ENCODE data around the gene WDR82. TPM values are rescaled to one million over a fixed set of nuclear protein-coding genes. Genes with fewer than 3 reads are reported as not detected.

WDR82 gene
- total and polyA plus RNA-seq, 10 of the 15 experiments (the other 5 are each of a cell fraction or from before 2014, with no cell fraction given), result 10.1 to 82.4 (median 48.7) TPM

GRCh38 chr3:52279596-52279995 lies 1.1 kb upstream of the WDR82 start:
- TF ChIP-seq SMC3 (IDR thresholded peaks at IDR 0.05; ENCODE audit: borderline replicate concordance, low read length) (no peak), NR2F1 (conservative IDR thresholded peaks at IDR 0.05) (0 out of 2 replicates have a peak, but pooled peaks have one; percentile 7)
- Histone ChIP-seq H3K4me2 (ENCODE audit: control insufficient read depth, insufficient read depth) (peak overlapping the region; percentile 68), H3K4me3 (peak overlapping the region; percentile 91), H2AFZ (ENCODE audit: control insufficient read depth, low read depth, low read length) (no peak overlapping the region), H3K4me1 (ENCODE audit: control insufficient read depth, insufficient read depth, low read length) (no peaks in the 10 kb centered on the region; the same call in 1 of the 2 replicates), H3K79me2 (ENCODE audit: control insufficient read depth, insufficient read depth, low read length) (peaks cover 42% of the 10 kb centered on the region), H3K9me3 (replicated peaks; ENCODE audit: control insufficient read depth, insufficient read depth, low read length) (no peaks in the 10 kb centered on the region), H4K20me1 (ENCODE audit: control insufficient read depth, insufficient read depth) (no peaks in the 10 kb centered on the region), H3K9ac (ENCODE audit: control insufficient read depth, insufficient read depth, low read length) (0 out of 2 replicates have a peak overlapping the region, but pooled peaks have one; percentile 55), H3K27me3 (replicated peaks in 1 of 2; ENCODE audit: control insufficient read depth in 2 of 2, insufficient read depth in 2 of 2, low read length in 1 of 2) (no peaks in the 10 kb centered on the region), H3K27ac (ENCODE audit: control insufficient read depth, insufficient read depth) (no peak overlapping the region), H3K36me3 (ENCODE audit: control insufficient read depth in 2 of 2, insufficient read depth in 2 of 2, low read length in 1 of 2) (no peaks in the 10 kb centered on the region)
- ChIA-PET SMC1A (ENCODE audit: uncharacterized antibody, unreplicated experiment) (interaction anchor here (1.0 to 5.0 kb wide), 9 partner anchors 9 to 54 kb away, joined by 3 to 62 read pairs (median 6); partner anchors contain the start of genes PPM1M and TLR9), POLR2A (interaction anchor here (1.0 to 8.7 kb wide), 8 partner anchors 9 to 223 kb away, joined by 3 to 60 read pairs (median 29); partner anchors contain the start of genes DUSP7, GLYCTK, POC1A and PPM1M), CTCF (interaction anchor here (0.6 to 8.7 kb wide), 11 partner anchors 9 to 1710 kb away, joined by 3 to 87 read pairs (median 20); partner anchors contain the start of genes GLYCTK, HEMK1, PPM1M and TLR9), RAD21 (ENCODE audit: unreplicated experiment) (interaction anchor here (0.7 to 3.9 kb wide), 13 partner anchors 8 to 133 kb away, joined by 3 to 36 read pairs (median 6); partner anchors contain the start of genes GLYCTK and TLR9)
- in situ Hi-C loops (cut with MboI), result no loop called here
- BruUV-seq (replicated peaks), result TSS peak; percentile 72
- no peak for DNase-seq (ENCODE audit: low read depth, low spot score)
- 60% methylated on average over 2 of the region's 2 CpGs for WGBS (ENCODE audit: insufficient coverage, insufficient replicate concordance, low lambda C conversion rate, missing lambda C conversion rate)
- intact Hi-C loops (cut with micrococcal nuclease; ENCODE audit: unreplicated experiment), result loop anchor here (2.0 kb wide), 1 partner anchor 35 kb away; the partner anchor contains the start of gene PPM1M
- FAIRE-seq, result no peak
- ATAC-seq, result no peak

- FAIRE-seq, result no peak
- peak overlapping the region; percentile 76 for H2AFZ ChIP-seq (ENCODE audit: control insufficient read depth, low read depth, low read length)
- TF ChIP-seq MYC (IDR thresholded peaks at IDR 0.05; ENCODE audit: insufficient read depth, insufficient read length, insufficient replicate concordance, low read length, severe bottlenecking), result peak; percentile 69
- TF ChIP-seq LARP7 (IDR thresholded peaks at IDR 0.05), result peak; percentile 78; the same call in 1 of the 2 replicates
- no peak for TF ChIP-seq ZSCAN29 (IDR thresholded peaks at IDR 0.05)
- peak; percentile 18 to 49 (median 19); a peak in 3 of 6 replicates for TF ChIP-seq CTCF (IDR thresholded peaks at IDR 0.05 in 2 of 3, conservative IDR thresholded peaks at IDR 0.05 in 1 of 3; ENCODE audit: control insufficient read depth in 2 of 3, extremely low read depth in 1 of 3, insufficient read depth in 1 of 3, low read depth in 3 of 3, low read length in 3 of 3)
- TF ChIP-seq EGR1 (IDR thresholded peaks at IDR 0.05; ENCODE audit: borderline replicate concordance in 1 of 2, low read depth in 2 of 2, low read length in 2 of 2), result no peak
- 0 out of 2 replicates have a peak, but pooled peaks have one; percentile 5 for TF ChIP-seq SMC3 (IDR thresholded peaks at IDR 0.05; ENCODE audit: borderline replicate concordance, low read length)
- 0 out of 2 replicates have a peak, but pooled peaks have one; percentile 44 for TF ChIP-seq IKZF1 (conservative IDR thresholded peaks at IDR 0.05)
- TF ChIP-seq SIN3A (IDR thresholded peaks at IDR 0.05; ENCODE audit: low read depth, low read length), result peak; percentile 15; the same call in 1 of the 2 replicates
Observed at GRCh38 chr3:52277972-52278509, 408 bp downstream of the WDR82 start.

More at GRCh38 chr3:52277972-52278509, 408 bp downstream of the WDR82 start:
- ChIA-PET CTCF (interaction anchor here (0.6 to 8.7 kb wide), 17 partner anchors 10 to 274 kb away, joined by 3 to 87 read pairs (median 7); partner anchors contain the start of genes GLYCTK, PPM1M and TLR9), POLR2A (interaction anchor here (0.6 to 8.7 kb wide), 11 partner anchors 10 to 251 kb away, joined by 3 to 60 read pairs (median 8); partner anchors contain the start of genes GLYCTK, TLR9 and TWF2), RAD21 (ENCODE audit: unreplicated experiment) (interaction anchor here (0.8 to 3.7 kb wide), 18 partner anchors 10 to 277 kb away, joined by 3 to 36 read pairs (median 6); partner anchors contain the start of genes GLYCTK, PPM1M, TLR9 and TWF2), SMC1A (ENCODE audit: uncharacterized antibody, unreplicated experiment) (interaction anchor here (1.0 to 5.0 kb wide), 14 partner anchors 9 to 225 kb away, joined by 3 to 62 read pairs (median 6); partner anchors contain the start of genes GLYCTK, PPM1M, TLR9 and TWF2)
- DNase-seq (ENCODE audit: low read depth, low spot score), result no peak
- peak overlapping the region; percentile 91 for H3K4me3 ChIP-seq
- WGBS (ENCODE audit: insufficient coverage, insufficient replicate concordance, low lambda C conversion rate, missing lambda C conversion rate), result under 1% methylated on average over 33 of the region's 54 CpGs
- BruUV-seq (replicated peaks), result TSS peak; percentile 62
- peak overlapping the region; percentile 79 for H3K9ac ChIP-seq (ENCODE audit: control insufficient read depth, insufficient read depth, low read length)
- no peaks in the 10 kb centered on the region for H3K9me3 ChIP-seq (replicated peaks; ENCODE audit: control insufficient read depth, insufficient read depth, low read length)
- peak overlapping the region; percentile 82 for H3K27ac ChIP-seq (ENCODE audit: control insufficient read depth, insufficient read depth)
- peak; percentile 82 for ATAC-seq
- peaks cover 58% of the 10 kb centered on the region for H3K79me2 ChIP-seq (ENCODE audit: control insufficient read depth, insufficient read depth, low read length)
- intact Hi-C loops (cut with micrococcal nuclease; ENCODE audit: unreplicated experiment), result loop anchor here (2.0 kb wide), 1 partner anchor 33 kb away; the partner anchor contains the start of gene PPM1M
- H4K20me1 ChIP-seq (ENCODE audit: control insufficient read depth, insufficient read depth), result no peaks in the 10 kb centered on the region
- no peaks in the 10 kb centered on the region for H3K36me3 ChIP-seq (ENCODE audit: control insufficient read depth in 2 of 2, insufficient read depth in 2 of 2, low read length in 1 of 2)
- H3K4me2 ChIP-seq (ENCODE audit: control insufficient read depth, insufficient read depth), result peak overlapping the region; percentile 49
- H3K27me3 ChIP-seq (replicated peaks in 1 of 2; ENCODE audit: control insufficient read depth in 2 of 2, insufficient read depth in 2 of 2, low read length in 1 of 2), result no peaks in the 10 kb centered on the region
- in situ Hi-C loops (cut with MboI), result no loop called here
- no peaks in the 10 kb centered on the region for H3K4me1 ChIP-seq (ENCODE audit: control insufficient read depth, insufficient read depth, low read length)
